Measurements from ENCODE around the gene NAIF1.

Gene NAIF1

DNA sequence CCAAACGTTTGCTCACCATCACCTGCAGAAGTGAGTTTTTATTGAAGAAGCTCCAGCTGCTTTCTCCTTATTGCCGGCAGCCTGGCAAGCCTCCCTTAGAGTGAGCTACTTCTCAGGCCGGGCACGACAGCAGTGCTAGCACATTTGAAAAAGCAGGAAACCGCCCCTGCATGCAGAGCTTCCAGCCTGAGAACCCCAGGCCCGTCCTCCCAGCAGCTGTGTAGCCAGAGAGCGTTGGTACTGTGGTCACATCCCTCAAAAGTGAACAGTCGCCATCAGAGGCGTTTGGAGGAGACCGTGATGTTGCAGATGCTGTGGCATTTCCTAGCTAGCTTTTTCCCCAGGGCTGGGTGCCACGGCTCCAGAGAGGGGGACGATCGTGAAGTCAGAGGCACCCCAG, 24.5 kb upstream of the NAIF1 start:
- Mint-ChIP-seq H3K36me3 (ENCODE audit: low read depth) (peaks cover 3% of the 10 kb centered on the region), H3K4me3 (peak overlapping the region; percentile 75 to 85 (median 80)), H3K4me1 (peaks cover 50% of the 10 kb centered on the region), H3K9me3 (no peaks in the 10 kb centered on the region), H3K27ac (peak overlapping the region; percentile 94 to 99 (median 95)), H3K27me3 (ENCODE audit: low read depth) (no peaks in the 10 kb centered on the region)
- TF ChIP-seq CTCF (IDR thresholded peaks at IDR 0.05; ENCODE audit: unreplicated experiment in 3 of 3) = no peak

GRCh38 chr9:128091144-128091543, 24.0 kb upstream of the NAIF1 start:
- peak overlapping the region; percentile 94 to 99 (median 95) for H3K27ac Mint-ChIP-seq
- H3K4me1 Mint-ChIP-seq = peaks cover 47% of the 10 kb centered on the region
- peaks cover 3% of the 10 kb centered on the region for H3K36me3 Mint-ChIP-seq (ENCODE audit: low read depth)
- no peaks in the 10 kb centered on the region for H3K27me3 Mint-ChIP-seq (ENCODE audit: low read depth)
- H3K9me3 Mint-ChIP-seq = no peaks in the 10 kb centered on the region
- peak overlapping the region; percentile 75 to 85 (median 76) for H3K4me3 Mint-ChIP-seq
- no peak for TF ChIP-seq CTCF (IDR thresholded peaks at IDR 0.05; ENCODE audit: unreplicated experiment in 3 of 3)

DNA sequence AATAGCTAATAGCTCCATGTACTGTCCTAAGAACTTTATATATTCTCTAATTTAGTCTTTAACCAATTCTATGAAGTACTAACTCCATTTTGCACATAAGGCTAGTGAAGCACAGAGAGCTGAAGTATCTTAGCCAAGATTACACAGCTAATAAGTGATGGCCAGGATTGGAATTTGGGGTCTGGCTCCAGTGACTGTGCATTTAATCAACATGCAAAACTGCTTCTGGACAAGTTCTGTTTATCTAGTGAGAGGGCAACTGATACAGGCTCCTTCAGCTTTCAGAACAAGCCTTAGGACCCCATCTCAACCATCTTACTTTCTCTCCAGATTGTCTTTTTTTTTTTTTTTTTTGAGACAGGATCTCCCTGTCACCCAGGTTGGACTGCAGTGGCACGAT, 22.2 kb upstream of the NAIF1 start:
- H3K27ac Mint-ChIP-seq = peak overlapping the region in 2 of 3 experiments; percentile 72 to 81
- no peak overlapping the region for H3K4me3 Mint-ChIP-seq
- H3K4me1 Mint-ChIP-seq = peaks cover 44% of the 10 kb centered on the region
- no peaks in the 10 kb centered on the region for H3K27me3 Mint-ChIP-seq (ENCODE audit: low read depth)
- peaks cover 10% of the 10 kb centered on the region for H3K36me3 Mint-ChIP-seq (ENCODE audit: low read depth)
- H3K9me3 Mint-ChIP-seq = no peaks in the 10 kb centered on the region
- TF ChIP-seq CTCF (IDR thresholded peaks at IDR 0.05; ENCODE audit: unreplicated experiment in 3 of 3) = no peak

DNA sequence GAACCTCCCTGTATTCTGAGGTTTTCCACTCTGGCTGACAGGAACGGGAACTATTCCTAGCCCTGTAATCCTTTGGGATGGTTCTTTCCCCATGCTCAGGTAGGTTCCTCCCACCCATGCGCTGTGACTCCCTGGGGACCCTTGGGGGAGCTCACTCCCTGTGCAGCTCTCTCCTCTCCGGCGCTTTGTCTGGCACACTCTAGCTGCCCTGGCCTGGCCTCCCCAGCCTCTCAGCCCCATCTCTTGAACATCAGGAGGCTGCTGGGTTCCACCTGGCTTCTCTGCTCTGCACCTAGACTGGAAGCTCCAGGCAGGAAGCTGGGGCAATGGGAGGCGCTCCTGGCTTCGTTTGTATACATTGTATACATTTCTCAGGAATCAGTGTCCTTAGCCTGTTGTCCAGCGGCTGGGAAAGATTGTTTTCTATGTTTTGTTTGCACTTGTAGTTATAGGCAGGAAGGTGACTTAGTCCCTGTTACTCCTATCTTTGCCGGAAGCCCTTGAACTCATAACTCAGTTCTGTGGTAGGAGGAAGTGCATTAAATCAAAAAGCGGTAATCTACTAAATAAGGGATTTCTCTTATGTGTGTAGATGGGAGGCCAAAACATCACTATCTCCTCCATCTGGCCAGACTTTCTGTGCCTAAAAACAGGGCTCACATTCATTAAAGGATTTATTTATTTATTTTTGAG, 21.3 kb upstream of the NAIF1 start:
- Mint-ChIP-seq H3K4me1 (peaks cover 44% of the 10 kb centered on the region), H3K4me3 (no peak overlapping the region), H3K36me3 (ENCODE audit: low read depth) (peaks cover 13% of the 10 kb centered on the region), H3K9me3 (no peaks in the 10 kb centered on the region), H3K27ac (peak overlapping the region in 2 of 3 experiments; percentile 11 to 37), H3K27me3 (ENCODE audit: low read depth) (no peaks in the 10 kb centered on the region)
- no peak for TF ChIP-seq CTCF (IDR thresholded peaks at IDR 0.05; ENCODE audit: unreplicated experiment in 3 of 3)

DNA sequence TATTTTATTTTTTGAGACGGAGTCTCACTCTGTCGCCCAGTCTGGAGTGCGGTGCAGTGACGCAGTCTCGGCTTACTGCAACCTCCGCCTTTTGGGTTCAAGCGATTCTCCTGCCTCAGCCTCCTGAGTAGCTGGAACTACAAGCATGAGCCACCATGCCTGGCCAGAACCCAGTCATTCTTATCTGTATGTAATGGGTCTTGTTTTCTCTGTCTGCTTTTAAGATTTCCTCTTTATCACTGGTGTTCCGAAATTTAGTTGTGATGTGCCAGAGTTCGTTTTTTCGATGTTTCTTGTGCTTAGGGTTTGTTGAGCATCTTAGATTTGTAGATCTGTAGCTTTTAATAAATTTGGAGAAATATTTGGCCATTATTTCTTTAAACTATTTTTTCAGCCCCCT, 20.1 kb upstream of the NAIF1 start:
- no peak for TF ChIP-seq CTCF (IDR thresholded peaks at IDR 0.05; ENCODE audit: unreplicated experiment in 3 of 3)
- Mint-ChIP-seq H3K9me3 (no peaks in the 10 kb centered on the region), H3K27me3 (ENCODE audit: low read depth) (no peaks in the 10 kb centered on the region), H3K4me3 (no peak overlapping the region), H3K36me3 (ENCODE audit: low read depth) (peaks cover 13% of the 10 kb centered on the region), H3K27ac (peak overlapping the region in 2 of 3 experiments; percentile 11 to 45), H3K4me1 (peaks cover 34% of the 10 kb centered on the region)

DNA sequence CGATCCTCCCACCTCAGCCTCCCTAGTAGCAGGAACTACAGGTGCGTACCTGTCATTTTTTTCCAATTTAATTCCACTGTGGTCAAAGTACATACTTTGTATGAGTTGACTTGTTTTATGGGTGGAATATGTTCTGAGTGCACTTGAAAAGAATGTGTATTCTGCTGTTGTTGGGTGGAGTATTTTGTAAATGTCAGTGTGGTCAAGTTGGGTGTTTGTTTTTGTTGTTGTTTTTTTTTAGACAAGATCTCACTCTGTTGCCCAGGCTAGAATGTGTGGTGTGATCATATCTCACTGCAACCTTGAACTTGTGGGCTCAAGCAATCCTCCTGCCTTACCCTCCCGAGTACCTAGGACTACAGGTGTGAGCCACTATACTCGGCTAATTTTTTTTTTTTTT, 18.8 kb upstream of the NAIF1 start:
- H3K4me3 Mint-ChIP-seq = no peak overlapping the region
- peaks cover 13% of the 10 kb centered on the region for H3K36me3 Mint-ChIP-seq (ENCODE audit: low read depth)
- no peaks in the 10 kb centered on the region for H3K27me3 Mint-ChIP-seq (ENCODE audit: low read depth)
- H3K4me1 Mint-ChIP-seq = peaks cover 32% of the 10 kb centered on the region
- no peak overlapping the region for H3K27ac Mint-ChIP-seq
- no peak for TF ChIP-seq CTCF (IDR thresholded peaks at IDR 0.05; ENCODE audit: unreplicated experiment in 3 of 3)
- H3K9me3 Mint-ChIP-seq = no peaks in the 10 kb centered on the region
